ENCODE measurements around the gene NXPH3.
"Not testable (repeated sequence)": the region's sequence is repeated elsewhere in the genome, so short reads cannot be mapped to it uniquely, and the experiment has no call there.

GRCh38 chr17:49550764-49551163 is 24.9 kb upstream of the NXPH3 start:
- TF ChIP-seq CTCF (IDR thresholded peaks at IDR 0.05; ENCODE audit: low read depth, low read length); POLR2A (IDR thresholded peaks at IDR 0.05; ENCODE audit: extremely low read depth, insufficient read length); MAX (IDR thresholded peaks at IDR 0.05; ENCODE audit: low read depth, low read length): not testable (repeated sequence)
